Measurements from ENCODE around the gene SLIT1. TPM values are rescaled to one million over a fixed set of nuclear protein-coding genes. Genes with fewer than 3 reads are reported as not detected.

The SLIT1 gene
- total and polyA plus RNA-seq, 2 of the 8 experiments (the other 6 are each of a cell fraction or from before 2014, with no cell fraction given) = 0.70 to 0.88 TPM

DNA sequence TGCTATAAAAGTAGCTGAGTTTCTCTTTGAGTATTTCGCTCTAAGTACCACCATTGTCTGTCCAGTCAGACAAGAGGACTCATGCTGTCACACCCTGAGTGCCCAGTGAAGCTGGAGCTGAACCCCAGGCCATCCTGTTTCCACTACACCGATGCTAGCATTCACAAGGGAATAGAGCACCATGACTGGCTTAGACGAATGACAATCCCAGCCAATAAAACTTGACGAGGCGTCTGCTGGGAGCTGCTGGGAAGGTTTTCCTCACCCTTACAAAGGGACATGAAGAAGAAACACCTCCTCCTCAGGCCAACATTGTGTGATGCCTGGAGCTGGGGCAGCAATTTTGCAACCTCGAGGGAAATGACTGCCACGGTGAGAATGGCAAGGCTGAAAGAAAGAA is 17.5 kb upstream of the SLIT1 start:
- H2BK12ac ChIP-seq (ENCODE audit: low read depth, low read length) = no peak overlapping the region
- H3K27me3 ChIP-seq (replicated peaks in 1 of 4; ENCODE audit: control insufficient read depth in 3 of 4, extremely low read depth in 1 of 4, insufficient read depth in 3 of 4, low read length in 3 of 4) = no peaks in the 10 kb centered on the region
- H4K5ac ChIP-seq (ENCODE audit: insufficient read length, low read depth, low read length) = no peak overlapping the region
- H2BK20ac ChIP-seq (ENCODE audit: low read length) = no peak overlapping the region
- no peak overlapping the region for H3K14ac ChIP-seq (ENCODE audit: insufficient read length)
- H3K79me2 ChIP-seq (ENCODE audit: control insufficient read depth in 1 of 2, insufficient read depth in 2 of 2, low read length in 2 of 2) = no peaks in the 10 kb centered on the region
- FAIRE-seq (no peak), DNase-seq (ENCODE audit: low read depth in 1 of 2, low spot score in 2 of 2) (no peak)
- no peak overlapping the region for H2BK5ac ChIP-seq (ENCODE audit: low read depth, low read length)
- H2BK120ac ChIP-seq (replicated peaks; ENCODE audit: low read depth, low read length) = no peak overlapping the region
- 0 out of 7 replicates have a peak, but pooled peaks cover 0 to 4% (median 0%) of the 10 kb centered on the region in 4 experiments for H3K4me1 ChIP-seq (replicated peaks in 1 of 4; ENCODE audit: control insufficient read depth in 3 of 4, insufficient read depth in 4 of 4, low read length in 3 of 4)
- no peak overlapping the region for H3K4me2 ChIP-seq (ENCODE audit: insufficient read depth in 1 of 2, low read depth in 2 of 2, low read length in 2 of 2)
- no peaks in the 10 kb centered on the region for H4K20me1 ChIP-seq (replicated peaks in 1 of 2; ENCODE audit: control insufficient read depth in 1 of 2, insufficient read depth in 2 of 2, low read length in 2 of 2)
- H3K18ac ChIP-seq (ENCODE audit: extremely low read depth, low read length) = no peak overlapping the region
- H3K4ac ChIP-seq (replicated peaks; ENCODE audit: insufficient read length, low read depth, low read length) = no peak overlapping the region
- H4K91ac ChIP-seq (replicated peaks; ENCODE audit: insufficient read length, low read length) = no peak overlapping the region
- H3K36me3 ChIP-seq (ENCODE audit: control insufficient read depth in 2 of 4, insufficient read depth in 4 of 4, low read length in 3 of 4) = no peaks in the 10 kb centered on the region
- no peaks in the 10 kb centered on the region for H3K23me2 ChIP-seq (ENCODE audit: low read depth, low read length)
- H3K23ac ChIP-seq (ENCODE audit: insufficient read length) = no peak overlapping the region
- H2AFZ ChIP-seq (ENCODE audit: low read length) = no peak overlapping the region
- CTCF ChIA-PET (ENCODE audit: partially characterized antibody) = interaction anchor here (0.8 to 44.6 kb wide), 11 partner anchors 6 to 165 kb away, joined by 3 to 1348 read pairs (median 7); partner anchors contain the start of gene SLIT1
- H3K9ac ChIP-seq (replicated peaks in 1 of 4; ENCODE audit: extremely low read depth in 1 of 4, low read depth in 3 of 4, low read length in 3 of 4) = no peak overlapping the region
- no peak overlapping the region for H2AK5ac ChIP-seq (ENCODE audit: low read depth, low read length)
- no peak overlapping the region for H3K56ac ChIP-seq (replicated peaks; ENCODE audit: insufficient read length, low read depth, low read length)
- H3K79me1 ChIP-seq (ENCODE audit: low read depth, low read length) = no peaks in the 10 kb centered on the region
- no peak overlapping the region for H4K8ac ChIP-seq (ENCODE audit: extremely low read depth, insufficient read depth, low read length)
- H3K4me3 ChIP-seq (ENCODE audit: extremely low read depth in 1 of 4, insufficient read depth in 2 of 4, low read depth in 3 of 4, low read length in 4 of 4) = no peak overlapping the region
- peak; percentile 11; the same call in 1 of the 2 replicates for TF ChIP-seq KDM1A (IDR thresholded peaks at IDR 0.05; ENCODE audit: borderline replicate concordance, low read length)
- peak; percentile 62 for TF ChIP-seq NANOG (IDR thresholded peaks at IDR 0.05; ENCODE audit: insufficient read depth, low read depth, low read length, poor library complexity, severe bottlenecking)
- TF ChIP-seq RFX5 (IDR thresholded peaks at IDR 0.05; ENCODE audit: borderline replicate concordance, low read depth, low read length) = no peak
- no peak overlapping the region for H3K27ac ChIP-seq (ENCODE audit: low read depth, low read length)
- no peaks in the 10 kb centered on the region for H3K9me3 ChIP-seq (ENCODE audit: insufficient read depth in 2 of 2, low read depth in 1 of 2, low read length in 1 of 2)
- 88% methylated on average over 7 of the region's 7 CpGs; no CpG with 5 or more reads in 1 of the 2 experiments for WGBS, 2 experiments (ENCODE audit: extremely low coverage in 1 of 2, insufficient coverage in 1 of 2, insufficient read length in 1 of 2, insufficient replicate concordance in 2 of 2, low coverage in 1 of 2, low lambda C conversion rate in 2 of 2, missing lambda C conversion rate in 1 of 2)
- POLR2A ChIA-PET (ENCODE audit: partially characterized antibody) = no interaction called here
- H2BK15ac ChIP-seq (ENCODE audit: low read length) = no peak overlapping the region

All from H1 (cell line).